SW480 (cell line): ENCODE data around the gene DNAJB2.
"Not testable (repeated sequence)": the region's sequence is repeated elsewhere in the genome, so short reads cannot be mapped to it uniquely, and the experiment has no call there.

Experiments
- DNase-seq: peaks from one replicate; pipeline ENCODE4 v3.0.0-alpha.2; 2016; ENCODE audit warnings: low spot score

DNAJB2 gene

GRCh38 chr2:219302412-219302968 lies 23.3 kb downstream of the DNAJB2 start:
- no peak for DNase-seq

- no peak for DNase-seq
Observed at GRCh38 chr2:219304223-219304622, 25.1 kb downstream of the DNAJB2 start.

- DNase-seq: no peak
Observed at GRCh38 chr2:219306047-219306446, 26.9 kb downstream of the DNAJB2 start.

- DNase-seq: peak; percentile 65
Observed at GRCh38 chr2:219308142-219309101, 29.3 kb downstream of the DNAJB2 start.

GRCh38 chr2:219309278-219309677 lies 30.1 kb downstream of the DNAJB2 start, which contains the start of gene PTPRN:
Gene PTPRN, minus strand, starts transcription at chr2:219309401. Its CDS starts 69 bp downstream, at chr2:219309332.
- no peak for DNase-seq

GRCh38 chr2:219312683-219313263 lies 33.6 kb downstream of the DNAJB2 start:
- DNase-seq: not testable (repeated sequence)

- no peak for DNase-seq
Observed at GRCh38 chr2:219314804-219315468, 35.8 kb downstream of the DNAJB2 start.

GRCh38 chr2:219323434-219323833 lies 44.3 kb downstream of the DNAJB2 start:
- no peak for DNase-seq

GRCh38 chr2:219325136-219325535 lies 46.0 kb downstream of the DNAJB2 start:
- DNase-seq: no peak

GRCh38 chr2:219325657-219326315 lies 46.6 kb downstream of the DNAJB2 start:
- no peak for DNase-seq

GRCh38 chr2:219327719-219328118 lies 48.6 kb downstream of the DNAJB2 start:
- DNase-seq: no peak

GRCh38 chr2:219331560-219332213 lies 52.5 kb downstream of the DNAJB2 start:
- no peak for DNase-seq

- DNase-seq: no peak
Observed at GRCh38 chr2:219332542-219332941, 53.4 kb downstream of the DNAJB2 start, which contains the start of gene RESP18. Gene RESP18, minus strand, starts transcription at chr2:219332744.

GRCh38 chr2:219334076-219334475 lies 54.9 kb downstream of the DNAJB2 start:
- no peak for DNase-seq

- no peak for DNase-seq
Observed at GRCh38 chr2:219335373-219335786, 56.2 kb downstream of the DNAJB2 start.
